ENCODE data around the gene LRP1B. TPM values are rescaled to one million over a fixed set of nuclear protein-coding genes. Genes with fewer than 3 reads are reported as not detected.

LRP1B gene
- total and polyA plus RNA-seq, 4 donors: 0.01 to 0.84 (median 0.17) TPM

GRCh38 chr2:141957827-141958450, 172.9 kb downstream of the LRP1B start:
- no peak for TF ChIP-seq HNF4G (IDR thresholded peaks at IDR 0.05)
- TF ChIP-seq SP1 (IDR thresholded peaks at IDR 0.05): no peak
- no peak for TF ChIP-seq EGR1 (IDR thresholded peaks at IDR 0.05; ENCODE audit: low read depth in 2 of 2)
- no peak for TF ChIP-seq ATF3 (IDR thresholded peaks at IDR 0.05)
- no peak for TF ChIP-seq TAF1 (conservative IDR thresholded peaks at IDR 0.05)
- no peak for TF ChIP-seq NR2F2 (IDR thresholded peaks at IDR 0.05)
- no peak for TF ChIP-seq GABPA (IDR thresholded peaks at IDR 0.05 in 1 of 2, conservative IDR thresholded peaks at IDR 0.05 in 1 of 2)
- TF ChIP-seq REST (IDR thresholded peaks at IDR 0.05): no peak
- TF ChIP-seq HNF4A (conservative IDR thresholded peaks at IDR 0.05): no peak
- TF ChIP-seq FOXA2 (IDR thresholded peaks at IDR 0.05): no peak
- TF ChIP-seq RAD21 (IDR thresholded peaks at IDR 0.05): no peak
- no peak for TF ChIP-seq MAX (IDR thresholded peaks at IDR 0.05)
- no peak for TF ChIP-seq YY1 (IDR thresholded peaks at IDR 0.05)
- no peak for TF ChIP-seq ZBTB33 (IDR thresholded peaks at IDR 0.05)
- no peak for TF ChIP-seq RXRA (IDR thresholded peaks at IDR 0.05)
- no peak for TF ChIP-seq CTCF (IDR thresholded peaks at IDR 0.05; ENCODE audit: low read depth, low read length, missing input control)
- no peak for TF ChIP-seq JUND (IDR thresholded peaks at IDR 0.05)
- DNase-seq (ENCODE audit: low spot score): no peak
- no peaks in the 10 kb centered on the region for H3K4me1 ChIP-seq (ENCODE audit: control insufficient read depth in 4 of 4, insufficient read depth in 4 of 4, low read length in 3 of 4)
- WGBS: 61% methylated on average over 1 of the region's 1 CpG
- H3K27me3 ChIP-seq (ENCODE audit: control insufficient read depth in 4 of 4, insufficient read depth in 4 of 4, low read length in 3 of 4): no peaks in the 10 kb centered on the region
- no peaks in the 10 kb centered on the region for H3K9me3 ChIP-seq (ENCODE audit: control insufficient read depth in 4 of 4, low read length in 3 of 4)
- H3K9ac ChIP-seq (ENCODE audit: low read depth in 1 of 2, low read length in 2 of 2): no peak overlapping the region
- no peak overlapping the region for H3K27ac ChIP-seq (ENCODE audit: low read depth in 1 of 2, low read length in 2 of 2)
- no peaks in the 10 kb centered on the region for H3K36me3 ChIP-seq (ENCODE audit: control insufficient read depth in 4 of 4, insufficient read depth in 3 of 4, low read depth in 1 of 4, low read length in 3 of 4)
- H3K4me3 ChIP-seq (ENCODE audit: low read depth in 1 of 3, low read length in 3 of 3): no peak overlapping the region
